HG03342 (cell line): ENCODE measurements around the gene EHMT2.
"Not testable (repeated sequence)": the region's sequence is repeated elsewhere in the genome, so short reads cannot be mapped to it uniquely, and the experiment has no call there.

ENCODE experiments used
- ATAC-seq: cut with Tn5 transposase; IDR thresholded peaks from one replicate; pipeline ENCODE4 v1.9.1; 2021; ENCODE audit warnings: mild to moderate bottlenecking, moderate library complexity; ENCODE audit not compliant: unreplicated experiment

The EHMT2 gene

GRCh38 chr6:31915756-31916155, 18.3 kb upstream of the EHMT2 start:
- ATAC-seq = no peak

GRCh38 chr6:31915351-31915750, 17.9 kb upstream of the EHMT2 start:
- no peak for ATAC-seq

- no peak for ATAC-seq
These were observed 14.5 kb upstream of the EHMT2 start for GRCh38 chr6:31911826-31912585.

- ATAC-seq = not testable (repeated sequence)
These were observed 11.8 kb upstream of the EHMT2 start for GRCh38 chr6:31909298-31909697.

GRCh38 chr6:31908791-31909190, 11.3 kb upstream of the EHMT2 start:
- ATAC-seq = peak; percentile 83

- not testable (repeated sequence) for ATAC-seq
These were observed 10.8 kb upstream of the EHMT2 start for GRCh38 chr6:31908255-31908654.

GRCh38 chr6:31907158-31907813, 9.8 kb upstream of the EHMT2 start:
- no peak for ATAC-seq

- ATAC-seq = not testable (repeated sequence)
These were observed 9.2 kb upstream of the EHMT2 start for GRCh38 chr6:31906727-31907126.

- ATAC-seq = no peak
These were observed 8.6 kb upstream of the EHMT2 start for GRCh38 chr6:31906122-31906521.

GRCh38 chr6:31905041-31905440, 7.5 kb upstream of the EHMT2 start:
- no peak for ATAC-seq

GRCh38 chr6:31903957-31904356, 6.5 kb upstream of the EHMT2 start:
- no peak for ATAC-seq

GRCh38 chr6:31901953-31902643, 4.6 kb upstream of the EHMT2 start, which contains the start of gene ZBTB12:
TSS of gene ZBTB12 (minus strand) at chr6:31902086. CDS start at chr6:31901305, 781 bp downstream.
- peak; percentile 53 for ATAC-seq

GRCh38 chr6:31901415-31901952, 4.0 kb upstream of the EHMT2 start:
- ATAC-seq = no peak

- ATAC-seq = no peak
These were observed 3.5 kb upstream of the EHMT2 start for GRCh38 chr6:31900917-31901414.

- no peak for ATAC-seq
These were observed 2.6 kb upstream of the EHMT2 start for GRCh38 chr6:31899882-31900722.

- no peak for ATAC-seq
These were observed 1.7 kb upstream of the EHMT2 start for GRCh38 chr6:31899215-31899614.

- no peak for ATAC-seq
These were observed 999 bp upstream of the EHMT2 start for GRCh38 chr6:31898383-31899011.

- ATAC-seq = no peak
These were observed 464 bp downstream of the EHMT2 start for GRCh38 chr6:31896856-31897611.

GRCh38 chr6:31896493-31896855, 1.0 kb downstream of the EHMT2 start:
- no peak for ATAC-seq
